ENCODE data around the gene PTHLH.

DNA sequence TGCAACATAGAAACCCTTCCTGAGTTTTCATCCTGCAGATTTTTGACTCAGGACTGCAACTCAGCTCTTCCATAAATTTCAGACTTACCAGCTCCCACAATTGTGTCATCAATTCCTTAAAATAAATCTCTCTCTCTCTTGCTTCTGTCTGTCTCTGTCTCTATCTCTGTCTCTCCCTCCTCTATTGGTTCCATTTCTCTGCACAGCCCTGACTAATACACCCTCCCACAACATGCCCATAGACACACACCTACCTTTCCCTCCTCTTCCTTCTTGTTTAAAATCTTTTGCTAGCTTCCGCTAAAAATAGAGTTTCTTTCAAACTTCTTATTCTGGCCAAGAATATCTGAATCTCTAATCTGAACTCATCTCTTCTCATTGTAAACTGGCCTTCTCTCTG lies 22.9 kb upstream of the PTHLH start:
- TF ChIP-seq EZH2 (IDR thresholded peaks at IDR 0.05; ENCODE audit: borderline replicate concordance): no peak
- TF ChIP-seq, protein P1, sequence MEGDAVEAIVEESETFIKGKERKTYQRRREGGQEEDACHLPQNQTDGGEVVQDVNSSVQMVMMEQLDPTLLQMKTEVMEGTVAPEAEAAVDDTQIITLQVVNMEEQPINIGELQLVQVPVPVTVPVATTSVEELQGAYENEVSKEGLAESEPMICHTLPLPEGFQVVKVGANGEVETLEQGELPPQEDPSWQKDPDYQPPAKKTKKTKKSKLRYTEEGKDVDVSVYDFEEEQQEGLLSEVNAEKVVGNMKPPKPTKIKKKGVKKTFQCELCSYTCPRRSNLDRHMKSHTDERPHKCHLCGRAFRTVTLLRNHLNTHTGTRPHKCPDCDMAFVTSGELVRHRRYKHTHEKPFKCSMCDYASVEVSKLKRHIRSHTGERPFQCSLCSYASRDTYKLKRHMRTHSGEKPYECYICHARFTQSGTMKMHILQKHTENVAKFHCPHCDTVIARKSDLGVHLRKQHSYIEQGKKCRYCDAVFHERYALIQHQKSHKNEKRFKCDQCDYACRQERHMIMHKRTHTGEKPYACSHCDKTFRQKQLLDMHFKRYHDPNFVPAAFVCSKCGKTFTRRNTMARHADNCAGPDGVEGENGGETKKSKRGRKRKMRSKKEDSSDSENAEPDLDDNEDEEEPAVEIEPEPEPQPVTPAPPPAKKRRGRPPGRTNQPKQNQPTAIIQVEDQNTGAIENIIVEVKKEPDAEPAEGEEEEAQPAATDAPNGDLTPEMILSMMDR (IDR thresholded peaks at IDR 0.05; ENCODE audit: poor library complexity): no peak
- TF ChIP-seq EZH2phosphoT487 (IDR thresholded peaks at IDR 0.05; ENCODE audit: low read depth, severe bottlenecking, unreplicated experiment): no peak
